ENCODE measurements around the gene C1QTNF9. TPM values are rescaled to one million over a fixed set of nuclear protein-coding genes. Genes with fewer than 3 reads are reported as not detected.

Gene C1QTNF9
- total RNA-seq, 4 donors from 2014 or later: 0.53 TPM; not detected in 3

- 85 to 91% methylated on average over 6 of the region's 6 CpGs for WGBS, 2 donors
- DNase-seq (ENCODE audit: low spot score in 2 of 2): no peak
- H3K4me3 ChIP-seq (ENCODE audit: low read depth, poor library complexity, severe bottlenecking): no peak overlapping the region
- intact Hi-C loops (cut with DNase I; ENCODE audit: low total_unique reads): no loop called here
- TF ChIP-seq POLR2A (IDR thresholded peaks at IDR 0.05): no peak
- TF ChIP-seq, protein P1, sequence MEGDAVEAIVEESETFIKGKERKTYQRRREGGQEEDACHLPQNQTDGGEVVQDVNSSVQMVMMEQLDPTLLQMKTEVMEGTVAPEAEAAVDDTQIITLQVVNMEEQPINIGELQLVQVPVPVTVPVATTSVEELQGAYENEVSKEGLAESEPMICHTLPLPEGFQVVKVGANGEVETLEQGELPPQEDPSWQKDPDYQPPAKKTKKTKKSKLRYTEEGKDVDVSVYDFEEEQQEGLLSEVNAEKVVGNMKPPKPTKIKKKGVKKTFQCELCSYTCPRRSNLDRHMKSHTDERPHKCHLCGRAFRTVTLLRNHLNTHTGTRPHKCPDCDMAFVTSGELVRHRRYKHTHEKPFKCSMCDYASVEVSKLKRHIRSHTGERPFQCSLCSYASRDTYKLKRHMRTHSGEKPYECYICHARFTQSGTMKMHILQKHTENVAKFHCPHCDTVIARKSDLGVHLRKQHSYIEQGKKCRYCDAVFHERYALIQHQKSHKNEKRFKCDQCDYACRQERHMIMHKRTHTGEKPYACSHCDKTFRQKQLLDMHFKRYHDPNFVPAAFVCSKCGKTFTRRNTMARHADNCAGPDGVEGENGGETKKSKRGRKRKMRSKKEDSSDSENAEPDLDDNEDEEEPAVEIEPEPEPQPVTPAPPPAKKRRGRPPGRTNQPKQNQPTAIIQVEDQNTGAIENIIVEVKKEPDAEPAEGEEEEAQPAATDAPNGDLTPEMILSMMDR (IDR thresholded peaks at IDR 0.05): no peak
These were observed 31.6 kb upstream of the C1QTNF9 start for GRCh38 chr13:24277761-24278160.

- intact Hi-C loops (cut with DNase I; ENCODE audit: low total_unique reads): no loop called here
- no peak for DNase-seq (ENCODE audit: low spot score in 2 of 2)
- 94% methylated on average over 8 of the region's 8 CpGs for WGBS, 2 donors
These were observed 29.9 kb upstream of the C1QTNF9 start for GRCh38 chr13:24279327-24280110.

GRCh38 chr13:24280720-24281119 lies 28.7 kb upstream of the C1QTNF9 start:
- no peak overlapping the region for H3K4me3 ChIP-seq (ENCODE audit: low read depth, poor library complexity, severe bottlenecking)
- intact Hi-C loops (cut with DNase I; ENCODE audit: low total_unique reads): no loop called here
- DNase-seq (ENCODE audit: low spot score in 2 of 2): no peak
- 66 to 72% methylated on average over 7 of the region's 7 CpGs for WGBS, 2 donors
- no peak for TF ChIP-seq POLR2A (IDR thresholded peaks at IDR 0.05)
- TF ChIP-seq, protein P1 (IDR thresholded peaks at IDR 0.05): no peak

More at GRCh38 chr13:24279327-24280110, 29.9 kb upstream of the C1QTNF9 start:
- TF ChIP-seq POLR2A (IDR thresholded peaks at IDR 0.05): no peak
- TF ChIP-seq, protein P1 (IDR thresholded peaks at IDR 0.05): no peak
- no peak overlapping the region for H3K4me3 ChIP-seq (ENCODE audit: low read depth, poor library complexity, severe bottlenecking)

- DNase-seq (ENCODE audit: low spot score in 2 of 2): no peak
- WGBS, 2 donors: 81 to 94% methylated on average over 14 to 17 of the region's 18 CpGs
- H3K4me3 ChIP-seq (ENCODE audit: low read depth, poor library complexity, severe bottlenecking): no peak overlapping the region
- intact Hi-C loops (cut with DNase I; ENCODE audit: low total_unique reads): no loop called here
- TF ChIP-seq POLR2A (IDR thresholded peaks at IDR 0.05): no peak
- TF ChIP-seq, protein P1 (IDR thresholded peaks at IDR 0.05): no peak
These were observed 28.0 kb upstream of the C1QTNF9 start for GRCh38 chr13:24281188-24282008.

- no peak for TF ChIP-seq POLR2A (IDR thresholded peaks at IDR 0.05)
- TF ChIP-seq, protein P1 (IDR thresholded peaks at IDR 0.05): no peak
- intact Hi-C loops (cut with DNase I; ENCODE audit: low total_unique reads): no loop called here
- WGBS, 2 donors: 53 to 58% methylated on average over 4 of the region's 4 CpGs
- DNase-seq (ENCODE audit: low spot score in 2 of 2): no peak
- no peak overlapping the region for H3K4me3 ChIP-seq (ENCODE audit: low read depth, poor library complexity, severe bottlenecking)
These were observed 27.1 kb upstream of the C1QTNF9 start for GRCh38 chr13:24282256-24282655.

All from lower leg skin (tissue), 4 donors.